ENCODE data around the gene OR1N1.

The OR1N1 gene

GRCh38 chr9:122527193-122527592, at the start of gene OR1N1:
Gene OR1N1, minus strand, starts transcription at chr9:122527293. Its CDS starts 0 bp downstream, at chr9:122527293.
- TF ChIP-seq CTCF (conservative IDR thresholded peaks at IDR 0.05; ENCODE audit: low read depth, low read length) = no peak
- DNase-seq (ENCODE audit: low read depth) = no peak
- no peak within 1 kb of the TSS for H3K4me3 ChIP-seq (ENCODE audit: low read length)

- TF ChIP-seq CTCF (conservative IDR thresholded peaks at IDR 0.05; ENCODE audit: low read depth, low read length) = no peak
- no peak overlapping the region for H3K4me3 ChIP-seq (ENCODE audit: low read length)
- DNase-seq (ENCODE audit: low read depth) = no peak
These were observed 45.4 kb upstream of the OR1N1 start for GRCh38 chr9:122572456-122572855.

- no peak for TF ChIP-seq CTCF (conservative IDR thresholded peaks at IDR 0.05; ENCODE audit: low read depth, low read length)
- H3K4me3 ChIP-seq (ENCODE audit: low read length) = no peak overlapping the region
- DNase-seq (ENCODE audit: low read depth) = no peak
These were observed 40.8 kb upstream of the OR1N1 start for GRCh38 chr9:122567901-122568300.

- DNase-seq (ENCODE audit: low read depth) = no peak
- no peak overlapping the region for H3K4me3 ChIP-seq (ENCODE audit: low read length)
- TF ChIP-seq CTCF (conservative IDR thresholded peaks at IDR 0.05; ENCODE audit: low read depth, low read length) = no peak
These were observed 35.2 kb upstream of the OR1N1 start for GRCh38 chr9:122562134-122562760.

GRCh38 chr9:122561446-122561845, 34.4 kb upstream of the OR1N1 start:
- no peak overlapping the region for H3K4me3 ChIP-seq (ENCODE audit: low read length)
- DNase-seq (ENCODE audit: low read depth) = no peak
- TF ChIP-seq CTCF (conservative IDR thresholded peaks at IDR 0.05; ENCODE audit: low read depth, low read length) = no peak

DNA sequence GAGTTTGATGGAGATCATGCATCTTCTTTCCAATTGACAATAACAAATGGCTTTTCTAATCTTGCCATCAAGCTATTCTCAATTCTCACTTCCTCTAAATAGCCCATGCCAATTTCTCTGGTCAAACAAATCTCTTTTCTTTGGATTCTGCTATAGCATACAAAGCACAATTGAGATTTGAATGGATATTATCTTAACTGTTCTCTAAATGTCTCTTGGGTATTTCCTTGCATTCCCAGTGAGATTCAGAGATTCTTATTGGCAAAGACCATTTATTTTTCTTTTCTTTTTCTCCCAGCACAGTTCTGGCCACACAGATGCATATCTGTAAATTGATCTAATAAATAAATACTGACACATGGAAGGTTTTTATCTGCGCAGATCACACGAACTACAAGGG, 25.7 kb upstream of the OR1N1 start, which contains the start of gene OR1N2:
TSS of gene OR1N2 (plus strand) at position 301 of the 400 bp plus-strand sequence. CDS start 100 bp downstream, outside the sequence.
- no peak for TF ChIP-seq CTCF (conservative IDR thresholded peaks at IDR 0.05; ENCODE audit: low read depth, low read length)
- no peak within 1 kb of the TSS for H3K4me3 ChIP-seq (ENCODE audit: low read length)
- no peak for DNase-seq (ENCODE audit: low read depth)

- no peak for DNase-seq (ENCODE audit: low read depth)
- TF ChIP-seq CTCF (conservative IDR thresholded peaks at IDR 0.05; ENCODE audit: low read depth, low read length) = no peak
- H3K4me3 ChIP-seq (ENCODE audit: low read length) = no peak overlapping the region
These were observed 24.3 kb upstream of the OR1N1 start for GRCh38 chr9:122551371-122551770.

Data from retinal pigment epithelial cell (primary cell).